Upper lobe of right lung (tissue), 1 donor: ENCODE data around the gene TBC1D13. TPM values are rescaled to one million over a fixed set of nuclear protein-coding genes. Genes with fewer than 3 reads are reported as not detected.
A peak's percentile ranks its signal among the peaks of the same experiment; 100 is the strongest.

Experiments used
- ATAC-seq: fragments of 200-7000 bp; cut with Tn5 transposase; one replicate; pipeline ENCODE4 v1.9.1; 2020; ENCODE audit warnings: mild to moderate bottlenecking, moderate library complexity
- DNase-seq: peaks from one replicate; pipeline ENCODE4 v3.0.0-alpha.2; 2020
- H3K27ac ChIP-seq: fragments of 200-600 bp; one replicate; pipeline ENCODE4 v1.8.0; 2022
- H3K27me3 ChIP-seq: fragments of 200-600 bp; one replicate; pipeline ENCODE4 v1.8.0; 2022; ENCODE audit warnings: mild to moderate bottlenecking
- H3K36me3 ChIP-seq: fragments of 200-600 bp; one replicate; pipeline ENCODE4 v1.8.0; 2022
- H3K4me1 ChIP-seq: fragments of 200-600 bp; one replicate; pipeline ENCODE4 v1.8.0; 2022
- H3K4me3 ChIP-seq: fragments of 200-600 bp; one replicate; pipeline ENCODE4 v1.8.0; 2022; ENCODE audit warnings: mild to moderate bottlenecking
- H3K9me3 ChIP-seq: fragments of 200-600 bp; one replicate; pipeline ENCODE4 v1.8.0; 2022
- CTCF ChIP-seq: fragments of 200-600 bp; IDR thresholded peaks from one replicate; pipeline ENCODE4 v1.8.0; 2022; ENCODE audit warnings: antibody characterized with exemption
- intact Hi-C: fragments of 100-400 bp; cut with DNase I; formaldehyde crosslinking; loops from one replicate; pipeline ENCODE4 v1.11.0; 2022
- long read RNA-seq: library from polyadenylated mRNA; unstranded; transcript quantifications from one replicate; pipeline ENCODE4 v2.0.0, GENCODE V29; 2021
- total RNA-seq: library from RNA; stranded (reverse); fragmentation: NEBNext Ultra II Directional; extraction: Animal tissue kit (Norgen Biotek cat#: 25700); gene quantifications from one replicate; pipeline ENCODE4 v1.2.1, GENCODE V29; 2021
- donor health status: DM: no; HTN: yes; CAD: no; lungs with severe emphysema.

TBC1D13 gene
- 27.1 TPM for total RNA-seq
- long read RNA-seq, transcript TBC1D13-202 (12 exons, 3,906 nt) = major isoform, 26 of 64 reads
- long read RNA-seq, partial matches to known transcripts = 24 of 64 reads
- long read RNA-seq, other reads (novel, unspliced or antisense) = 14 of 64 reads

GRCh38 chr9:128786681-128787601 is at the start of gene TBC1D13:
Gene TBC1D13 (plus strand): TSS chr9:128787253. CDS start chr9:128787354, 101 bp downstream.
- Histone ChIP-seq H3K27ac (peak within 1 kb of the TSS; percentile 84), H3K4me1 (peaks cover 10% of the 10 kb centered on the region), H3K9me3 (no peaks in the 10 kb centered on the region), H3K4me3 (peak within 1 kb of the TSS; percentile 85), H3K36me3 (peaks cover 15% of the 10 kb centered on the region), H3K27me3 (no peaks in the 10 kb centered on the region)
- DNase-seq = peak; percentile 96
- intact Hi-C loops = no loop called here
- peak; percentile 99 for ATAC-seq
- TF ChIP-seq CTCF = no peak

- Histone ChIP-seq H3K27ac (no peak overlapping the region), H3K27me3 (no peaks in the 10 kb centered on the region), H3K4me3 (no peak overlapping the region), H3K4me1 (no peaks in the 10 kb centered on the region), H3K9me3 (no peaks in the 10 kb centered on the region), H3K36me3 (peaks cover 49% of the 10 kb centered on the region)
- ATAC-seq (peak; percentile 39), DNase-seq (no peak)
- intact Hi-C loops = no loop called here
- no peak for TF ChIP-seq CTCF
Observed at GRCh38 chr9:128742401-128742800, 44.7 kb upstream of the TBC1D13 start.

- H3K36me3 ChIP-seq = peaks cover 50% of the 10 kb centered on the region
- H3K27me3 ChIP-seq = no peaks in the 10 kb centered on the region
- no peak for TF ChIP-seq CTCF
- intact Hi-C loops = no loop called here
- no peaks in the 10 kb centered on the region for H3K4me1 ChIP-seq
- H3K4me3 ChIP-seq = no peak overlapping the region
- ATAC-seq (no peak), DNase-seq (no peak)
- no peaks in the 10 kb centered on the region for H3K9me3 ChIP-seq
- no peak overlapping the region for H3K27ac ChIP-seq
Observed at GRCh38 chr9:128743421-128743820, 43.6 kb upstream of the TBC1D13 start.

GRCh38 chr9:128747241-128747640 is 39.8 kb upstream of the TBC1D13 start:
- no peaks in the 10 kb centered on the region for H3K9me3 ChIP-seq
- intact Hi-C loops = no loop called here
- no peaks in the 10 kb centered on the region for H3K27me3 ChIP-seq
- ATAC-seq = no peak
- TF ChIP-seq CTCF = no peak
- H3K4me1 ChIP-seq = no peaks in the 10 kb centered on the region
- no peak overlapping the region for H3K27ac ChIP-seq
- no peak overlapping the region for H3K4me3 ChIP-seq
- no peak for DNase-seq
- H3K36me3 ChIP-seq = peaks cover 29% of the 10 kb centered on the region

- ATAC-seq (peak; percentile 19), DNase-seq (no peak)
- no peak for TF ChIP-seq CTCF
- Histone ChIP-seq H3K9me3 (no peaks in the 10 kb centered on the region), H3K4me3 (no peak overlapping the region), H3K4me1 (no peaks in the 10 kb centered on the region), H3K36me3 (peaks cover 50% of the 10 kb centered on the region), H3K27me3 (no peaks in the 10 kb centered on the region), H3K27ac (no peak overlapping the region)
- intact Hi-C loops = no loop called here
Observed at GRCh38 chr9:128750926-128751595, 36.0 kb upstream of the TBC1D13 start.
